ENCODE data around the gene KRT26. TPM values are rescaled to one million over a fixed set of nuclear protein-coding genes. Genes with fewer than 3 reads are reported as not detected.

Gene KRT26
- total RNA-seq, 1 experiment from 2014 or later: not detected

- Histone ChIP-seq H4K5ac (ENCODE audit: insufficient read length, low read depth, low read length) (no peak overlapping the region), H2BK20ac (ENCODE audit: low read depth, low read length, poor library complexity, severe bottlenecking) (no peak overlapping the region), H3K27ac (ENCODE audit: insufficient read length, low read depth, low read length) (no peak overlapping the region), H4K20me1 (ENCODE audit: control insufficient read depth, insufficient read depth, insufficient read length) (no peaks in the 10 kb centered on the region), H3K14ac (ENCODE audit: insufficient read depth, low read length) (no peak overlapping the region), H2BK5ac (ENCODE audit: insufficient read length, low read length) (no peak overlapping the region), H3K9ac (ENCODE audit: extremely low read depth, insufficient read length, low read length) (no peak overlapping the region), H4K91ac (ENCODE audit: insufficient read length, low read depth, low read length) (no peak overlapping the region), H3K18ac (ENCODE audit: insufficient read length, low read depth, low read length) (no peak overlapping the region), H3K79me1 (ENCODE audit: insufficient read depth, low read depth, low read length, poor library complexity, severe bottlenecking) (no peaks in the 10 kb centered on the region), H3K23me2 (ENCODE audit: insufficient read length, low read depth, low read length, poor library complexity, severe bottlenecking) (no peaks in the 10 kb centered on the region), H3K27me3 (ENCODE audit: insufficient read depth, low read length) (no peaks in the 10 kb centered on the region), H2AFZ (ENCODE audit: low read length) (no peak overlapping the region), H3K4ac (ENCODE audit: low read depth, low read length) (no peak overlapping the region), H3K9me3 (ENCODE audit: control insufficient read depth, low read depth, low read length) (no peaks in the 10 kb centered on the region), H3T11ph (ENCODE audit: low read length) (no peak overlapping the region), H2BK12ac (ENCODE audit: insufficient read length, low read depth, low read length) (no peak overlapping the region), H2AK5ac (ENCODE audit: insufficient read length, low read length) (no peak overlapping the region), H3K79me2 (ENCODE audit: insufficient read depth, low read length) (no peaks in the 10 kb centered on the region), H2BK120ac (ENCODE audit: low read depth, low read length, poor library complexity, severe bottlenecking) (no peak overlapping the region), H3K4me2 (ENCODE audit: insufficient read depth, insufficient read length, low read length) (no peak overlapping the region), H3K23ac (ENCODE audit: insufficient read length, low read depth, low read length) (no peak overlapping the region), H3K56ac (ENCODE audit: insufficient read length, low read depth, low read length) (no peak overlapping the region), H2BK15ac (ENCODE audit: low read depth, low read length) (no peak overlapping the region), H3K4me1 (ENCODE audit: insufficient read depth, low read length) (no peaks in the 10 kb centered on the region), H4K8ac (replicated peaks; ENCODE audit: insufficient read length, low read depth, low read length) (no peak overlapping the region)
- no peaks in the 10 kb centered on the region for H3K4me1 Mint-ChIP-seq
- WGBS (ENCODE audit: extremely low coverage, insufficient read length, low lambda C conversion rate): no CpG with 5 or more reads among the region's 8 CpGs
- no peak for DNase-seq
- H3K36me3 Mint-ChIP-seq (ENCODE audit: insufficient read depth in 1 of 3, low read depth in 3 of 3): no peaks in the 10 kb centered on the region
- H3K27me3 Mint-ChIP-seq (ENCODE audit: low read depth): peaks cover 18% of the 10 kb centered on the region
- H3K27ac Mint-ChIP-seq: no peak overlapping the region
- H3K4me3 Mint-ChIP-seq: no peak overlapping the region
- no peak for TF ChIP-seq CTCF (conservative IDR thresholded peaks at IDR 0.05)
- no peaks in the 10 kb centered on the region; a peak in 1 of 5 replicates for H3K9me3 Mint-ChIP-seq
These were observed 44.4 kb downstream of the KRT26 start for GRCh38 chr17:40727447-40728231.
